Activated T-cell treated with anti-CD3 and anti-CD28 coated beads for 24 hours (primary cell): ENCODE measurements around the gene RAB11FIP4.
"Not testable (repeated sequence)": the region's sequence is repeated elsewhere in the genome, so short reads cannot be mapped to it uniquely, and the experiment has no call there.

ENCODE experiments used
- DNase-seq: peaks from one replicate; pipeline ENCODE4 v3.0.0-alpha.2; 2020; ENCODE audit warnings: low read depth

Gene RAB11FIP4

DNA sequence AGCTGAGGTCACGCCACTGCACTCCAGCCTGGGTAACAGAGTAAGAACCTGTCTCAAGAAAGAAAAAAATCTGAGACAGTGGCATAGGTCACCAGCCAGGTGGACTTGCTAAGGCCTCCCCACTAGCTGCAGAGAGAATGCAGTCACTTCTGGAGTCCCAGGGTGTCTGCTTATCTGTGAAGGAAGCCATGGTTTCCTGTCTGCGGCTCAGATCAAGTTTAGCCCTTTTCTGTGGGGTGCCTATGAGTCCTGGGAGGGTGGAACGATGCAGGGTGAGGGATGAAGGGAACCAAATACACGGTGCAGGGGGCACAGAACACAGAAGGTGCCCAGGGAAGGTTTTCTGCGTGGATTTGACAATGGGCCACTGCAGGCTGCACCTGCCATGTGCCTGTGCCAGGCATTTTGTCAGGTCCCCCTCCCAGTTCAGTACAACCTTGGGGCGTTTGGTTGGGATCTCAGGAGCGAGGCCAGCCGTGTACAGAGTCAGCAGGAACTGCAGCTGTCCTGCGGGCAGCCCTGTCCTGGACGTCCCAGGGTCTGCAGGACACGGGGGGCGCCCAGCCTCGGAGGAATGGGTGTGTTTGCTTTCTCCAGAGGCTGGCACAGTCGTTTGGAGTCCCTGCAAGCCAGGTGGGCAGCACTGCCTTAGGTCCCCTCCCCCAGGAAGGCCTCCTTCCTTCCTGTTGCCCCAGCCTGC, 41.8 kb downstream of the RAB11FIP4 start:
- DNase-seq = no peak

DNA sequence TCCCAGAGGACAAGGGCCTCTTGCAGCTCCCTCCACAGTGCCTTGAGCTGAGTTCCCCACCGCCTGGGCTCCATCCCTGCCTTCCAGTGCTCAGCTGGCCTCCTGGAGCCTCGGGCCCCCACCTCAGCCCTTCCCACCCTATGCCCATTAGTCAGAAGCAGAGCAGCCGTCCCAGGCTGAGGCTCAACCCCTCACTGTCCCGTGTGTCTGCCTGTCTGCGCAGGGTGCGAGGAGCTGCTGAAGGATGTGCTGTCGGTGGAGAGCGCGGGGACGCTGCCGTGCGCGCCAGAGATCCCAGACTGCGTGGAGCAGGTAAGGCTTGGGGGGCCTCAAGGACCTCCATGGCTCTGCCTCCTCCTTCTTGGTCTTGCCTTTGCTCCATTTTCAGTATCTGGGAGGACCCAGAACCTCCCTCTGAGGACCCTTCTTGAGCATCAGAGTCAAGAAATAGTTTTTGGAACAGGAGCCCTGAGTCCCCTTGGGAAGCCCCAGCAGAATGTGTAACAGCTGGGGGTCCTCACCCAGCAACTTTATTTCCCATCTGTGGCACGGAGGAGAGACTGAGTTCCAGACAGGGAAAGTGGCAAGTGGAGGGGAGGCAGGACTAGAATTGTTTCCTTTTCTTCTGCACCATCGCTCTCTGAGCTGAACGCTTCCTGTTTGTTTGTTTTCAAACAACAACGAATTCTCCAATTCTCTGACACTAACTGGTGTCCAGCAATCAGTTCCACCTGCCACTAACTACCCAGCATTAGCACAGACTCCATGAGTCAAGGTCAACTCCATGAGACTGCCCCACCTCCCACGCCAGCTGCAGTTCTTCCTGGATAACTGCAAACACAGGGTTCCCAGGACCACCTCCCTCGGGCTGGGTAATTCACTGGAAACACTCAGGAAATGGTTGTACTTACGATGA, 42.6 kb downstream of the RAB11FIP4 start:
- no peak for DNase-seq

DNA sequence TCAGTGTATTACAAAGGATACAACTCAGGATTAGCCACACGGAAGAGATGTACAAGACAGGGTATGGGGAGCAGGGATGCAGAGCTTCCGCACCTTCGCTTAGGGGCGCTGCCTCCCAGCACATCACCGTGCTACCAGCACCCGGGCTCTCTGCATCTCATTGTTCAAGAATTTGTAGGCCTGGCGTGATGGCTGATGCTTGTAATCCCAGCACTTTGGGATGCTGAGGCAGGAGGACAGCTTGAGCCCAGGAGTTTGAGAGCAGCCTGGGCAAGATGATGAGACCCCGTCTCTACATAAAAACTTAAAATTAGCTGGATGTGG, 43.2 kb downstream of the RAB11FIP4 start:
- DNase-seq = no peak

DNA sequence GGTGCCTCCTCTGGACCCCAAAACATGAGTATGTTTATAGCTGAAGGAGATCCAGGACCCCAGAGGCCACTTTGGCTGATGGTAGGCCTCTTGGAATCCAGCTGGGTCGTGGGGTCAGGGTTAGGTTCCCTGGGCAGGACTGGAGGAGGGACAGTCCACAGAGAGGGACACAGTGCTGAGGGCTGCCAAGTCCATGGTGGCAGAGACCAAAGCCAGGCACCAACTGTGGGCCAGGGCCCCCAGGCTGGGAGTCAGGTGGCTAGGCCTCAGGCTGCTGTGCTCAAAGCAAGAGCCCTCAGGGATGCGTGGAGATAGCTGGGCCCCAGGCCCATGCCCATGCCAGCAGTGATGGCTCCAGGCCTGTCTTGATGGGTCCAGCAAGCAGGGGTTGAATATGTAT, 44.1 kb downstream of the RAB11FIP4 start:
- no peak for DNase-seq

DNA sequence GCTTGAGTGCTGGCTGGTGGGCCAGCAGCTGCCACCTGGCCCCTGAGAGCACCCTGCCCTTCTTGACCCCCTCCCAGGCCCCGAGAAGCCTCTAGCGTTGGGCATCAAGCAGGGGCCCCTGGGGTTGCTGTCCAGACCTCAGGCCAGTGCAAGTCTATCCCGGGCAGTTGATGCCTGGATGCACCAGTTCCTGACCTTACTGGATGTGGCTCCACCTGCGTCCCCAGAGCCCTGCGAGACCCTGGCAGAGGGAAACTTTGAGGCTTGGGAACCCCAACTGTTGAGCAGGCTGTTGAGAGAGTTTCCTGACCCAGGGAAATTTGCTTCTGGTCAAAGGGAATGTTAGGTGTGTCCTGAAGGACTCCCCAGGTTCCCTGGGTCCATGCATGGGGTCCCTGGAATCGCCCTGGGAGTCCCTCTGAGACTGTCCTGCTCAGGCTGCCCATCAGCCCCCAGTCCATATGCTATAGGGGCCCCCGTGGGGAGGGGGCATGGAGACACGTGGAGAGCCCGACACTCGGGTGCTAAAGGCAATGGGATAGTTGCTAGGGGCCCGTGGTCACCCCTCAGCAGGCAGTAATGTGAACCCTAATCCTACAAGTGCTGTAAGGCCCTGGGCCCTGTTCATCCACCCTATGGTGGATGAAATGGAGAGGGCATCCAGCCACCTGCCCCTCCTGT, 46.4 kb downstream of the RAB11FIP4 start:
- DNase-seq = no peak

DNA sequence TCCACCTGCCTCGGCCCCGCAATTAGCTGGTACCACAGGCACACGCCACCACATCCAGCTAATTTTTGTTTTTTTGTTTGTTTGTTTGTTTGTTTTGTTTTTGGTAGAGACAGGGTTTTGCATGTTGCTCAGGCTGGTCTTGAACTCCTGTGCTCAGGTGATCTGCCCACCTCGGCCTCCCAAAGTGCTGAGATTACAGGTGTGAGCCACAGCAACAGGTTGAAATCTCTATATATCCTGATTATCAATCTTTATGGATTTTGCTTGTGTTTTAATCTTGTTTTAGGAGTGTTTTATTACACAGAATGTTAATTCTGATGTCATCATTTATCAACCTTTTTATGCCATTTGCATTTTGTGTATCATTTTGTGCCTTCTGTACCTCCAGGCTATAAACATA, 48.2 kb downstream of the RAB11FIP4 start:
- DNase-seq = no peak

DNA sequence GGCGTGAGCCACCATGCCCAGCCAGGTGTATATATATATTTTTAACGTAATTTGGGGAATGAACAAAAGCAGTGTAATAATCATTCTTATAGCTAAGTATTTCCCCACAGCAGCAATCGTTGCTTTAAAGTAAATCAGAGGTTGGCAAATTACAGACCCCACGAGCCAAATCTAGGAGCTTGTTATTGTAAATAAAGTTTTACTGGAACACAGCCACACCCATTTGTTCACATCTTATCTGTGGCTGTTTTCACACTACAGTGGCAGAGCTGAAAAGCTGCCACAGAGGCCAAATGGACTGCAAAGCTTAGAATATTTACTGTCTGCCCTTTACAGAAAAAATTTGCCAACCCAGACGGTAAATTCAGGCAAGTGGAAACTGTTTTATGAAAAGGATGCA, 50.8 kb downstream of the RAB11FIP4 start:
- no peak for DNase-seq

DNA sequence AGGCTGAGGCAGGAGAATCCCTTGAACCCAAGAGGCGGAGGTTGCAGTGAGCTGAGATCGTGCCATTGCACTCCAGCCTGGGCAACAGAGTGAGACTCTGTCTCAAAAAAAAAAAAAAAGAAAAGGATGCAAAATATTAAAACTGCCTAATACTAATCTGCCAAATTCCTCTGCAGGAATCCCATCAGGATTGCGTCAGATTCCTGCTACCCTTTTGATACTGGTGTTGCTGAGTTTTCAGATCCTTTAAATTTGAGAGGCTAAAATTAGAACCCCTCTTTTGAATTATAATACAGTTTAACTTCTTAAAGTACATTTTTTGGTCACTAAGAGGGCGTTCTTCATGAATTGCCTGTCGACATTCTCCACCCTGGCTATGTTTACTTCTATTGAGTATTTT, 51.4 kb downstream of the RAB11FIP4 start:
- not testable (repeated sequence) for DNase-seq

DNA sequence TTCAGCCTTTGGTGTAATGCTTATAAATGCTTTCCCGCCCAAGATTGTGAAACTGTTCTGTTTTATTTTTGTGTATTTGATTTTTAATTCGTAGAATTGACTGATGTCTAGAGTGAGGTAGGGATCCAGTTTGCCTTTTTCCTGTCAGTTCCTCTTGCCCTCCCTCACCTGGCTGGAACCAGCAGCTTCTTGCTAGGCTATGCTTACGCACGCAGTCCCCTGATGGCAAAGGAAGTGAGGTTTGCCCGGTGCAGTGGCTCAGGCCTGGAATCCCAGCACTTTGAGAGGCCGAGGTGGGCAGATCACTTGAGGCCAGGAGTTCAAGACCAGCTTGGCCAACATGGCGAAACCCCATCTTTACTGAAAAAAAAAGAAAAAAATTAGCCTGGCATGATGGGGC, 51.9 kb downstream of the RAB11FIP4 start:
- DNase-seq = no peak

DNA sequence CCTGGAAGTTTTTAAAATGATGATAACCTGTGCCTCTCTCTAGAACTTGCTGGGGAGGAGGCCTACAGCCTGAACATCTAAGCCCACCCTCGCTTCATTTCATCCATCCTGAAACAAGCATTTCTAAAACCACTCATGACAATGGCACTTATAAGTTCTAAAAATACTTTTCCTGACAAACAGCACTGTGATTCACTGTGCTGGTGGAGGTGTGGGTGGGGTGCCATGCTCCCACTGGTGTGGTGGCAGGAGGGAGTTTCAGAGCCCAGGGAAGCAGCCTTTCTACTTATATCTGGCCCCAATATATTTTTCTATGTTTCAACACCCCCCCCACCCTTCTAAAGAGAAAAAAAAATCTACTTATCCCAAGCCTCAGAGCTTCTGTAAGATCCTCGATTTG, 52.6 kb downstream of the RAB11FIP4 start:
- DNase-seq = no peak

DNA sequence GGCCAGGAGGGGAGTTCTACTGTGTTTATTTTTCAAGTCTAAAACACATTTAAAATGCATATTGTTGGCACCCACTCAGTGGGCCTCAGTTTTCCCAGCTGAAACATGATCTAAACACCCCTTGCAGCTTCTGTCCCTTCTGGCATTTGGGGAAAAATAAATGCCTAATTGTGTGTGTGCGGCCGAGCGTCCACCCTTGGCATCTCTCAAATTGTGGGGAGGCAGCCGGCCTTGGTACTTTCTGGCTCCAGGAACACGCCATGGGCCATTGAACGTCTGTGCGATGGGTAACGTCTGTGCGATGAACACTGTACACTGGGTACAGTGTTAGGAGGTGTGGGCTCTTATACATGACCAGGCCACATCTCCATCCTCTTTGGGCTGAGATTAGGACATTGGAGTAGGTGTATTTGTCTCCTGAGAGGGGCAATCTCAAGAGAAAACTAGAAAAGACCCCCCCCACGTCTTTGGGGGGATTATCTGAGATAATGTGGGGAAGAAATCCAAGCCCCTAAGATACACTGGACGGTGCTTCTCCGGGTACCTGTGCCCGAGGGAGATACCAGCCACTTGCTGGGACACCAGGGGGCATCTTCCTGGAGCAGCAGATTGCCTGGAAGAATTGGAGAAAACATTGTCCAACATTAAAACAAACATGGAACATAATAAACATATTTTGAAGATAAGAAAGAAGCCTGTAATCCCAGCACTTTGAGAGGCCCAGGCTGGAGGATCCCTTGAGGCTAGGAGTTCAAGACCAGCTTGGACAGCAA, 54.9 kb downstream of the RAB11FIP4 start:
- DNase-seq = no peak

DNA sequence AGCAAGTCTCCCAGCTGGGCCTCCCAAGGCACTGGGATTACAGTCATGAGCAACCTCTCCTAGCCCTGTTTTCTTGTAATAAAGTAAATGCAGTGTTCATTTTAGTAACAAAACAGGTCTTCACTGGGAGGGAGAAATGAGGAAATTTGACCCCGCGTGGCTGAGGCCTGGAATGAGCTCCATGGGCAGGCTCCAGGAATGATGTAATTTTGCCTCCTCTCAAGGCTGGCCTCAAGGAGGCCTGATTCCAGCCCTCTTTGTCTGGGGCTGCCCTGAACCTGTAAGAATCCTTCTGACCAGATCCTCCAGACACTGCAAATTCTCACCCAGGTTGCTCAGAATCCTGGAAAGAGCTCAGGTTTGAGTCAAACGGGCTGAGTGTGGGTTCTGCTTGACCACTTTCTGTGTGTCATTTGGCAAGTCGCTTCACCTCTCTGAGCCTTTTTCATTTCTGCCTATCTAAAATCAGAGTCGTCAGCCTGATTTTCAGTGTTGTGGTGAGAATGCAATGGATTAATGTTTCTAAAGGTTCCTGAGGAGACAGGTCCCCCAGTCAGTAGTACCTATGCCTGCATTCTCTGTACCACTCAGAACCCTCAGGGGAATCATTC, 57.1 kb downstream of the RAB11FIP4 start:
- DNase-seq = no peak

DNA sequence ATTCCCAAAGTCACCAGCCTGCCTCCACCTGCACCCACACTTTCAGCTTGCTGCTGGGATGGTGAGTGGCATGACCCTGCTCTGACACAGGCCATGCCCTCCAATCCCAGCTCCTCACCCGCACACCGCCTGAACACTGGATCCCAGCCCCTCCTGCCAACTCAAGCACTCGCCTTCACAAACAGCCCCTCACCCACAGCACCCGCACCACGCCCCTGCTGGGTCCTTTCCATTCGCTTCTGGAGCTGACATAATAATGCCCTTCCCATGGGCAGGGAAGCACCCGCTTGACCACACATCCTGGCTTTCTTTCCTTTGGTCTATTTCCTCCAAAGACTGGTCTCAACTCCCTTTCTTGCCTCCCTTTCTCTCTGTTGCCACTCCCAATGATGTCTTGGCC, 57.6 kb downstream of the RAB11FIP4 start:
- no peak for DNase-seq

DNA sequence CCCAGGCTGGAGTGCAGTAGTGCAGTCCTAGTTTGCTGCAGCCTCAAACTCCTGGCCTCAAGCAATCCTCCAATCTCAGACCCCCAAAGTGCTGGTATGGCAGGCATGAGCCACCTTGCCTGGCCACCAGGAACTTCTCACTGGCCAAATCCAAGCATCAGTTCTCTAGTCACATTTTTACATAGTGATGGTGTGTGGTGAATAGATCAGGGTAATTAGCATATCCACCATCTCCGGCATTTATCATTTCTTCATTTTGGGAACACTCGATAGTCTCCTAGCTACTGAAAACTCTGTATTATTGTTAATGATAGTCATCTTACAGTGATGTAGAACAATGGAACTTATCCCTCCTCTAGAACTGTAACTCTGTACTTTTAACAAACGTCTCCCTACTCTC, 58.3 kb downstream of the RAB11FIP4 start:
- no peak for DNase-seq

DNA sequence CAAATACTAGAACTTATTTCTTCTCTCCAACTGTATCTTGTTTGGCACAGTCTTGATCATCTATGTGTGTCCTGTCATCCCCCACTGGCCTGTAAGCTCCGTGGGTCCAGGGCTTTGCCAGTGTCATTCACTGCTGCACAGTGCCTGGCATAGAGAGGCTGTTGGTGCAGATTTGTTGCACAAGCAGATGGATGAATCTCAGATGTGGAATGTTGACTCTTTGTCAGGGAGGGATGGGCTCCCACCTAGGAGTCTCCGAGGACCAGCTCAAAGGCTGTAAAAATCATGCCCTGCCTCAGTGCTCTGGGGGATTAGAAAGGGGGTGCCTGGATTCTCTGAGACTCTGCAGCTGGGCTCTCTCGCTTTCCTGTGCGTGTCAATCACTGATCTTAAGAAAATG, 60.6 kb downstream of the RAB11FIP4 start:
- no peak for DNase-seq

DNA sequence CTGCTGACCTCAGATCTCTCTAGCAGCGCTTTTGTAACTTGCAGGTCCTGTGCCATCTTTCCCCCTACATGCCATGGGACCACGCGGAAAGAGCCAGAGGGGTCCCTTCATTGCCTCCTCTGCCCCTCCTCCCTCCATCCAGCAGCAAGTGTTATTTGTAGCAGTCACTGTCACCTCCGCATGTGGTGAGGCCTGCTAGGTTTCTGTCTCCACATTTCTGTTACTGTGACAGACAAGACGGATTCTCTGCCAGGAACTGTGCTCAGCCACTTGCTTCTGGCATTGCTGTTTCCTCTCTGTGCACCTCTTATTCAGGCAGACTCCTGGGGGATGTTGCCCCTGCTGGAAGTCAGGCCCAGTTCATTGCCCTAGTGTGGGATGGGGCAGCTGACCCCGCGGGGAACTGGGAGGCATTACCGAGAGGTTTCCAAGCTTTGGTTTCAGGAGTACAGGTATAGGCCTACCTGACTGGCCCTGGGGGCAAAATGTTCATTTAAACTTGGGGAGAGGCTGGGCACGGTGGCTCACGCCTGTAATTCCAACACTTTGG, 61.2 kb downstream of the RAB11FIP4 start:
- no peak for DNase-seq

DNA sequence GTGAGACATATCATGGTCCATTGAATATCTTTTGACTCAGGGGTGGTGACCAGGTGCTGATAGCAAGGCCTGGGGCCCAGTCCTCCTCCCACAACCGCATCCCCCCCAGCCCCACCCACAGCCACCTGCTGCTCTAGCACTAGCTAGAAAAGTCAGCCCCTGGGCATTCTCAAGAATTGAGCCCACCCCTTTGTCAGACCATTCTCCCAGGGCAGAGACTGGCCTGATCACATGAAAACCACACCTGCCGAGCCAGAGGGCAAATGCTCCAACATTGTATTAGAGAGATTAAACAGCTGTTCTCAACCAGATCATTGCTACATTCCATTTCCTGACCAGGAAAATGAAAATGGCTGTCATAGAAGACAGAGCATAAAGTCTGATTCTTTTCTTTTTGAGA, 62.4 kb downstream of the RAB11FIP4 start:
- no peak for DNase-seq

DNA sequence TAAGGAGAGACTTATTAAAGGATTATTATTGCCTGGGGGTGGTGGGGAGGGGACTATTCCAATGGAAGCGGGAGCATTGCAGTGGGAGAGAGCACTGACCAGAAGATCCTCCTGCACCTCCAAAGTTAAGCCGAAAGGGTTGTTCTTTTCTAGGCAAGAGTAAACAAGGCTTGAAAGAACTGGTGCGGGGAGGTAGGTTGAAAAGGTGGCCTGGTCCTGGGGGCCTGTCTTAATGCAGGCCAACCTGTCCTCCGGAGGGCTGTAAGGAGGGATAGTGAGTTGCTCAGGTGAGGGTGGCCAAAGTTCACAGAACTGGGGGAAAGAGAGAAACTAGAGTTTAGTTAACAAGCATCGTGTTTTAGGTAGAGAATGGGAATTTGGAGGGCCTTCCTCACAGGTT, 65.3 kb downstream of the RAB11FIP4 start:
- DNase-seq = no peak

DNA sequence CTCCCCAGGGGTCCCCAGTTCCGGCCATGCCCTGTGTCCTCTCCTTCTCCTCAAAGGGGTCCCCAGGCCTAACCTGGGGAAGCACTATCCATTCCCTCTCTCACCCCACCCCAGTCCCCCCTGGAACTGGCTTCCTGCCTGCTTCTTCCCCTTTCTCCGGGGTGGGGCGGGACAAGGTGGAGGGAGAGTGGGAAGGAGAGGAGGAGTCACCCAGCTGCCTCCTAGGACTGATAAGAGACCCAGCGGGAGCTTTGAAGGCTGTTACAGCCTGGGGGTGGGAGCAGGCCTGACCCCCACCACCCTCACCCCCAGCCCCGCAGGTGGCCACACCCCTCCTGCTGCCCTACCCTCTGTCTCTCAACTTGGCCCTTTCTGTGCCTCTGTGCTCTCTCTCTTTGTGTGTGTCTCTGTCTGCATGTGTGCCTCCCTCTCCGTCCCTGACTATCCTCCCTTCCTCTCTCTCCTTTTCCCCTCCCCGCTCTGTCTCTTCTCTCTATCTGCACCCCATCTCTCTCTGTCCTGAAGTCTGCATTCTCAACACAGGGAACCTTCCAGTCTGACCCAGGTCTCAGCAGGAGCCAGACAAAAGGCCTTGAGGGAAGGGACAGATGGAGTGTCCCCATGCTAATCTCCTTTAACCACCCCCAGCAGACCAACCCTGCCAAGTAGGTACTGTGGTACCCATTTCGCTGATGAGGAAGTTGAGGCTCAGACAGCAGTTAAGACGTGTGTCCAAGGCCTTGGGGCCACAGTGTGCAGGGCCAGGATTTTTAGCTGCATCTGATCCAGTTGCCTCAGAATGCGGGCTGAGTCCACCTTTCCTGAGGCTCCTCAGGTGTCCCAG, 66.1 kb downstream of the RAB11FIP4 start:
- DNase-seq = no peak

DNA sequence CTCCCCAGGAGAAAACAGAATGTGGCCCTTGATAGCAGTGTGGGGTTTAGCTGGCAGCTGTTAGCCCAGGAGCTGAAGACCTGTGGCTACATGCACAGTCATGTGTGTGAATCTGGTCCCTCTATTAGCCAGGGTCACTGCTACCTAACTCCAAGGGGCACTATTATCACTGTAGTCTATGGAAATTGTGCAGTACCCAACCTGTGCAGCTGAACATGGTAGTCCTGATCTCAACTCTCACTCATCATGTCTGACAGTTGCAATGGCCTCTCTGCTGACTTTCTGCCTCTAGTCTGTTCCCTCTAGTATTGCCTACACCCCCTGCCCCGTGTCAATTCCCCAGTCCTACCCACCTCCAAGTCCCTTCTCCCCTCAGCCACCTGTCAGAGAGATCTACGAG, 67.4 kb downstream of the RAB11FIP4 start:
- no peak for DNase-seq

DNA sequence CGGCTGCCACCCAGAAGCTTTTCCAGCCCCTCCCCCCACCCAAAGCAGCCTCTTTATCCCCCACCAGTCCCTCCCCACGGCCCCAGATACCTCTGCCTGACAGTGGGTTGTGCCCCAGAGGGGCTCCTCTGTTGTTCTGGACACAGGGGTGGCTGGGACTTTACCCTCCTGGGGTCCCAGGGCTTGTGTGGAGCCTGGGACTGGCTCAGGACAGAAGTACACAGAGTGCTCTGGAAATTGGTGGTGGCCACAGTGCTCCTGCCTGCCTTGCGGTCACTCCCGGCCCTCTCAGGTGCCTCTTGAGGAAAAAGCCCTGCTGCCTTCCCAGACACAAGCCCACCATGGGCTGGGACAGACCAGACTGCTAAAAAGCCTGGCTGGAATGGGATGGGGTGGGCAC, 68.2 kb downstream of the RAB11FIP4 start:
- DNase-seq = no peak
